GM13977 (cell line): ENCODE measurements around the gene PDE4D.

Source experiments
- DNase-seq: peaks from one replicate; pipeline ENCODE4 v3.0.0; 2012; ENCODE audit warnings: low spot score
- CTCF ChIP-seq: IDR thresholded peaks from 2 replicates; pipeline ENCODE4 v1.5.1; 2012; ENCODE audit warnings: mild to moderate bottlenecking, control low read depth; ENCODE audit not compliant: insufficient read depth; ENCODE audit errors: extremely low read depth, missing control alignments
- in situ Hi-C: fragments of 300-500 bp; cut with MboI; formaldehyde crosslinking; loops from one replicate; pipeline ENCODE4 v1.12.0; 2022; ENCODE audit warnings: low sequenced_read_pairs, low pct_unique_long_range_greater_than_20kb, mixed read lengths, inconsistent platforms; ENCODE audit not compliant: unreplicated experiment

The PDE4D gene

GRCh38 chr5:59185757-59186385 is 707.7 kb downstream of the PDE4D start:
- DNase-seq, result no peak
- in situ Hi-C loops, result loop anchor here (10.0 kb wide), 1 partner anchor 189 kb away; no protein-coding TSS in a partner anchor
- no peak for TF ChIP-seq CTCF

GRCh38 chr5:59184769-59185168 is 708.8 kb downstream of the PDE4D start:
- no peak for DNase-seq
- in situ Hi-C loops, result loop anchor here (10.0 kb wide), 1 partner anchor 190 kb away; no protein-coding TSS in a partner anchor
- no peak for TF ChIP-seq CTCF

- in situ Hi-C loops, result loop anchor here (10.0 kb wide), 1 partner anchor 192 kb away; no protein-coding TSS in a partner anchor
Measured at GRCh38 chr5:59182760-59183159, 710.8 kb downstream of the PDE4D start.

GRCh38 chr5:59180515-59180914 is 713.0 kb downstream of the PDE4D start:
- DNase-seq, result peak; percentile 35
- in situ Hi-C loops, result loop anchor here (10.0 kb wide), 1 partner anchor 194 kb away; no protein-coding TSS in a partner anchor
- TF ChIP-seq CTCF, result no peak

More at GRCh38 chr5:59182760-59183159, 710.8 kb downstream of the PDE4D start:
- DNase-seq, result no peak
- no peak for TF ChIP-seq CTCF

- DNase-seq, result no peak
- TF ChIP-seq CTCF, result no peak
- in situ Hi-C loops, result loop anchor here (10.0 kb wide), 1 partner anchor 195 kb away; no protein-coding TSS in a partner anchor
Measured at GRCh38 chr5:59179704-59180103, 713.8 kb downstream of the PDE4D start.

- DNase-seq, result no peak
- TF ChIP-seq CTCF, result no peak
- in situ Hi-C loops, result no loop called here
Measured at GRCh38 chr5:59178482-59178881, 715.0 kb downstream of the PDE4D start.

- TF ChIP-seq CTCF, result no peak
- in situ Hi-C loops, result no loop called here
- DNase-seq, result no peak
Measured at GRCh38 chr5:59178071-59178470, 715.5 kb downstream of the PDE4D start.
